ENCODE data around the gene TSSK1B. TPM values are rescaled to one million over a fixed set of nuclear protein-coding genes. Genes with fewer than 3 reads are reported as not detected.
A peak's percentile ranks its signal among the peaks of the same experiment; 100 is the strongest.

The TSSK1B gene
- total RNA-seq, 1 donor, result 0.72 TPM

- peak; percentile 65 for DNase-seq (ENCODE audit: insufficient read length, low spot score, missing footprints)
- no peaks in the 10 kb centered on the region for H3K36me3 ChIP-seq (ENCODE audit: insufficient read depth, low read length)
- H3K79me2 ChIP-seq (ENCODE audit: insufficient read depth, low read length), result no peaks in the 10 kb centered on the region
- TF ChIP-seq CTCF (IDR thresholded peaks at IDR 0.05; ENCODE audit: extremely low read depth, low read depth, low read length), result no peak
- no peak overlapping the region for H3K27ac ChIP-seq (ENCODE audit: low read depth, low read length)
- no peak overlapping the region for H3K4me2 ChIP-seq (ENCODE audit: insufficient read depth, low read length)
- no peak overlapping the region for H3K4me3 ChIP-seq (ENCODE audit: insufficient read depth, low read length)
- H3K9me3 ChIP-seq (ENCODE audit: low read depth, low read length), result no peaks in the 10 kb centered on the region
- no peaks in the 10 kb centered on the region for H4K20me1 ChIP-seq (ENCODE audit: insufficient read depth, low read length)
- H2AFZ ChIP-seq (ENCODE audit: low read length), result no peak overlapping the region
- no peaks in the 10 kb centered on the region for H3K4me1 ChIP-seq (ENCODE audit: insufficient read depth, low read length)
- peaks cover 10% of the 10 kb centered on the region for H3K27me3 ChIP-seq (ENCODE audit: insufficient read depth, low read length)
These were observed 44.6 kb downstream of the TSSK1B start for GRCh38 chr5:113390224-113390623.

DNA sequence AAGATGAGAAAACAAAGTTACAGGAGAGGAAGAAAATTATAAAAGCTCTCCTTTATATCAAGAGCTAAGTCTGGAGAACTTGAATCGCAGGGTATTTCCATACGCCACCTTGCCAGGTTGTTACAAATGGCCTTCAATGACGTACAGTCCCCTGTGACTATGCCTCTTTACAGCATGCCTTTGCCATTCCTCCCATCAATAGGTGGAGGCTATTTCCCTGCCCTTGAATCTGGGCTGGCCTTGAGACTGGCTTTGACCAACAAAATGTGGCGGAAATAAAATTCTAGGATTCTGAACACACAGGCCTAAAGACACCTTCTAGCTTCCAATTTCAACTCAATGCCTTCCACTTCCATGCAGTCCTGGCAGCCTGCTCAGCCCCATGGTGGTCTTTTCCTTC is 45.7 kb downstream of the TSSK1B start:
- H3K4me3 ChIP-seq (ENCODE audit: insufficient read depth, low read length), result no peak overlapping the region

GRCh38 chr5:113387844-113388243 is 46.9 kb downstream of the TSSK1B start:
- no peak overlapping the region for H3K27ac ChIP-seq (ENCODE audit: low read depth, low read length)
- no peaks in the 10 kb centered on the region for H3K79me2 ChIP-seq (ENCODE audit: insufficient read depth, low read length)
- no peak overlapping the region for H3K4me2 ChIP-seq (ENCODE audit: insufficient read depth, low read length)
- no peak for TF ChIP-seq CTCF (IDR thresholded peaks at IDR 0.05; ENCODE audit: extremely low read depth, low read depth, low read length)
- no peaks in the 10 kb centered on the region for H3K4me1 ChIP-seq (ENCODE audit: insufficient read depth, low read length)
- H3K27me3 ChIP-seq (ENCODE audit: insufficient read depth, low read length), result peaks cover 10% of the 10 kb centered on the region
- no peak overlapping the region for H3K4me3 ChIP-seq (ENCODE audit: insufficient read depth, low read length)
- H2AFZ ChIP-seq (ENCODE audit: low read length), result no peak overlapping the region
- DNase-seq (ENCODE audit: insufficient read length, low spot score, missing footprints), result no peak
- no peaks in the 10 kb centered on the region for H3K9me3 ChIP-seq (ENCODE audit: low read depth, low read length)
- H3K36me3 ChIP-seq (ENCODE audit: insufficient read depth, low read length), result no peaks in the 10 kb centered on the region
- H4K20me1 ChIP-seq (ENCODE audit: insufficient read depth, low read length), result no peaks in the 10 kb centered on the region

More for the DNA sequence above, 45.7 kb downstream of the TSSK1B start:
- Histone ChIP-seq H3K79me2 (ENCODE audit: insufficient read depth, low read length) (no peaks in the 10 kb centered on the region), H3K4me2 (ENCODE audit: insufficient read depth, low read length) (no peak overlapping the region), H3K27me3 (ENCODE audit: insufficient read depth, low read length) (peaks cover 10% of the 10 kb centered on the region), H3K27ac (ENCODE audit: low read depth, low read length) (no peak overlapping the region), H2AFZ (ENCODE audit: low read length) (no peak overlapping the region), H3K36me3 (ENCODE audit: insufficient read depth, low read length) (no peaks in the 10 kb centered on the region), H3K4me1 (ENCODE audit: insufficient read depth, low read length) (no peaks in the 10 kb centered on the region), H4K20me1 (ENCODE audit: insufficient read depth, low read length) (no peaks in the 10 kb centered on the region), H3K9me3 (ENCODE audit: low read depth, low read length) (no peaks in the 10 kb centered on the region)
- no peak for TF ChIP-seq CTCF (IDR thresholded peaks at IDR 0.05; ENCODE audit: extremely low read depth, low read depth, low read length)
- no peak for DNase-seq (ENCODE audit: insufficient read length, low spot score, missing footprints)

GRCh38 chr5:113384782-113385285 is 50.0 kb downstream of the TSSK1B start:
- Histone ChIP-seq H3K36me3 (ENCODE audit: insufficient read depth, low read length) (no peaks in the 10 kb centered on the region), H4K20me1 (ENCODE audit: insufficient read depth, low read length) (no peaks in the 10 kb centered on the region), H3K4me2 (ENCODE audit: insufficient read depth, low read length) (no peak overlapping the region), H3K27me3 (ENCODE audit: insufficient read depth, low read length) (no peaks in the 10 kb centered on the region), H3K4me1 (ENCODE audit: insufficient read depth, low read length) (peaks cover 7% of the 10 kb centered on the region), H3K4me3 (ENCODE audit: insufficient read depth, low read length) (no peak overlapping the region), H2AFZ (ENCODE audit: low read length) (no peak overlapping the region), H3K9me3 (ENCODE audit: low read depth, low read length) (no peaks in the 10 kb centered on the region), H3K79me2 (ENCODE audit: insufficient read depth, low read length) (no peaks in the 10 kb centered on the region), H3K27ac (ENCODE audit: low read depth, low read length) (no peak overlapping the region)
- no peak for TF ChIP-seq CTCF (IDR thresholded peaks at IDR 0.05; ENCODE audit: extremely low read depth, low read depth, low read length)
- DNase-seq (ENCODE audit: insufficient read length, low spot score, missing footprints), result no peak
